SW480 (cell line): Measurements from ENCODE around the gene ENTR1.

ENCODE experiments used
- DNase-seq: peaks from one replicate; pipeline ENCODE4 v3.0.0-alpha.2; 2016; ENCODE audit warnings: low spot score

ENTR1 gene

GRCh38 chr9:136376457-136376856 lies 34.0 kb downstream of the ENTR1 start:
- DNase-seq = no peak

- DNase-seq = no peak
Observed at GRCh38 chr9:136375096-136375495, 35.3 kb downstream of the ENTR1 start.

DNA sequence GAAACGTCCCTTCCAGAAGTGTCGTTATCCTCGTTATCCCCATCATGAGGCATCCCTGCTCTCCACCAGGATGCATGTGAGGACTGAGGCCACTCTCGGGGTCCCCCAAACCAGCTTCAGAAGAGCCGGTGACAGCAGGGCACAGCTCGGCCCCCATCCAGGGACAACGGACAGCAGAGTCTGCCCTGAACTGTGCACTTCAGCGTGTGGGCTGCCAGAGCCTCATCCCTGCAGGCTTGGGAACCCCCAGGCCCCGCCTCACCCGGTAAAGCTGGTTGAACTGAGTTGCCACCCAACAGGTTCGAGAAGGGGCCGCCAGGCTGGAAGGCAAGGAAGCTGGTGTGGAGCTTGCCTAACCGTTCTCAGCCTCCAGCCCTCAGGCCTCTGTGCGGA lies 36.2 kb downstream of the ENTR1 start:
- no peak for DNase-seq

GRCh38 chr9:136373300-136374182 lies 36.9 kb downstream of the ENTR1 start, which contains the start of gene CARD9:
CARD9 (minus strand) TSS chr9:136373669; CDS start chr9:136372078, 1,591 bp downstream.
- DNase-seq = no peak

DNA sequence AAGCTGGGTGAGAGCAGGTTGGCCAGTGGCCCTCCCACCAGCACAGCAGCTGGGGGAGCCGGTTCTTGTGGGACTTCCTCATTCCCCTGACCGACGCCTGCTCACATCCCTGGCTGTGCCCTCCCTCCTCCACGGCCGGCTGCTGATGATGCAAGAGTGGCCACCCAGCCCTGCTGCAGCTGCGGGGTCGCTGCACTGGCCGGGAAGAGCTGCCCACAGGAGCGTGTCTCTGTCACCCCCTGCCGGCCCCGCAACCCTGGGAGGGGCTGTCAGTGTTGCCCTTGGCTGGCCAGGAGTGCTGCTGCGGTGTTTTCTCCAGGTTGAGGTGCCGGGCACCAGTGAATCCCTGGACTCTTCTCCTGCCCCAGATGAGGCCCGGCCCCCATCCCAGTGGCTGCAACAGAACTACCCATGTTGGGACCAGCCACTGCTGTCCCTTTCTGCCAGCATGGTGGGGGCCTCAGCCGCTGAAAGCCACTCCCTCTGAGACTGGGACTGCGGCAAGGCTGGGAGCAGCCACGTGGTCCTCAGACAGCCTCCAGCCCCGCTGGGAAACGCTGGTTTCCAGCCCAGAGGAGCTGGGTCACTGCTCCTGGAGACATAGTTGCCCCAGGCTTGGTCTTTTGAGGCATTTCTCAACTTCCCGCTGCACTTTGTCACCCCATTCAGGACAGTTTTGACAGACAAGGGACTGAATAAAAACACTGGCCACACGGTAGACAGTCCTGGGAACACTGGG lies 37.7 kb downstream of the ENTR1 start:
- DNase-seq = peak; percentile 66

DNA sequence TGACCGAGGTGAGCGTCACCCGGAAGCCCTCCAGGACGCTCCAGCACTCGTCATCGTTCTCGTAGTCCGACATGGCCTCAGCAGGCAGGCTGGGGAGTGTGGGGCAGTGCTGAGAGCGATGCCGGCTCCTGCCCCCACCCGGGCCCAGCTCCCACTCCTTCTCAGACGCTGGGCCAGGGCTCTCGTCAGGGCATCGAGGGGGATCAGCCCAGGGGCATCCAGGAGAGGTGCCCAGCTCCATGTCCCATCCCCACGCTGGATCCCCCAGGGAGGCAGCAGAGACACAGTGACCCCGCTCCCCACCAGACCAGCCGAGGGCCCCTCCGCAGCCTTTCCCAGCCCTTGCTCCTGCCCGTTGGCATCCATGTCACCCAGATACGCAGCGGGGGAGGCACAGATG lies 38.4 kb downstream of the ENTR1 start:
- no peak for DNase-seq

- DNase-seq = no peak
Observed at GRCh38 chr9:136371533-136371880, 38.9 kb downstream of the ENTR1 start.

DNA sequence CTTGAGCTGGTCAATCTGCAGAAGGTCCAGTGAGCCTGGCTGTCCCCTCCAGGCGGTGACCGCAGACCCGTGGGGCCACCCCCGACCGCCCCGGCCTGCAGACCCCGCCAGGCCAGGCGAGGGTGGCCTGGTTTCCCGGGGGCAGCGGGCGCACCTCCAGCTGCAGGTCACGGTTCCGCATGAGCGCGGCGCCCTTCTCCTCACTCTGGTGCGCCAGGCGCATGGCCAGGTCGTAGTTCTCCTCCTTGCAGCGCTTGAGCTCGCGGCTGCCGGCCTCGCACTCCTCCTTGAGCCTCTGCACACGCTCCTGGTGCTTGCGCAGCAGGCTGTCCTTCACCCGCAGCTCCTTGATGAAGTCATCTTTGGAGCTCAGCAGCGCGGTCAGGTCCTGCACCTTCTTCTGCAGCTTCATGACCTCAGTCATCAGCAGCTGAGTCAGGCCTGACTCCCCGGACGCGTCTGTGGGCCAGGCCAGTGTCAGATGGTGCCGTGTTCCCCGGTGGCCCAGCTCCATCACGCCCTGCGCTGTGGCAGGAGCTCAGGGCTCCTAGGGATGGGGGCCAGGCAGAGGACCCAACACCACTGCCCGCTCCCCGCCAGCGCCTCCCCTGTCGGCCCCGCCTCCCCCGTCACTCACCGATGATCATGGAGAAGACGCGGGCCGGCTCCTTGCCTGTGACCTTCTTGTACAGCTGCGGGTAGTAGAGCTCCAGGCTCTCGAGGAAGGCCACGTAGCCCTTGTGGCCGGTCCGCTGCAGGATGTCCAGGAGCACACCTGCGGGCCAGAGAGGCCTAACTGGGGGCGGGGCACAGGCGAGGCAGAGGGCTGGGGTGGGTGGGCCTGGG lies 39.5 kb downstream of the ENTR1 start:
- no peak for DNase-seq

DNA sequence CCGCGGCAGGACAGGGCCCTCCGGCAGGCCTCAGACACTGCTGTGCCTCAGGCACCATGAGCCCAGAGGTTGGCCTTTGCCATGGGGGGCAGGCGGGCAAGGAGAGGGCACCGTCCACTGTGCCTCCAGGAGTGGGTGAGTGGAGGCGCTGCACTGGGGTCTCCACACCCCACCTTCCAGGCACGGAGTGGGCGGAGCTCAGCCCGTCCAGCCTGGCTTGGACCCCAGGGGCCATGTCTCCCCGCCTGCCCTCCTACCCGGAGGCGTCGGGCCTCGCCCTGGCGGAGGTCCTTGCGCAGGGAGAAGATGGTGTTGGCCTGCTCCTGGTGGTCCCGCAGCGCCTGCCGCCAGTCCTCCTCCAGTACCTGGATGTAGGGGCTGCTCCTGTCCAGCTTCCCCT lies 40.4 kb downstream of the ENTR1 start:
- no peak for DNase-seq

DNA sequence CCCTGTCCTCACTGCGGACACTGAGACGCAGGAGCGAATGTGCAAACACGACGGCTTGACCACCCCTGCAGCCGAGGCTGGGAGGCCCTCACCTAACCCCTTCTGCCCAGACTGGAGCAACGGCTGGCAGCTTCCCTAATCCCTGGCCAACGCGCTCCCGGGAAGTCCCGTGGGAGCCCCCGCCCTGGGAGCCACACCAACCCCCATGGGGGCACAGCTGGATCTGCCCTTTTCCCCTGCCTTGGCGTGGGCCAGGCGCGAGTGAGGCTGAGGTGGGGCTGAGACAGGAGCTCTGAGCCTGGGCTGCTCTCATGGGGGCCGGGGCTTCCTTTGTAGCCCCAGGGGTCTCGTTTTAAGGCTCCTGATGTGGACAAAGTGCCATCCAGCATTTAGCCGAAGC lies 42.2 kb downstream of the ENTR1 start:
- no peak for DNase-seq

DNA sequence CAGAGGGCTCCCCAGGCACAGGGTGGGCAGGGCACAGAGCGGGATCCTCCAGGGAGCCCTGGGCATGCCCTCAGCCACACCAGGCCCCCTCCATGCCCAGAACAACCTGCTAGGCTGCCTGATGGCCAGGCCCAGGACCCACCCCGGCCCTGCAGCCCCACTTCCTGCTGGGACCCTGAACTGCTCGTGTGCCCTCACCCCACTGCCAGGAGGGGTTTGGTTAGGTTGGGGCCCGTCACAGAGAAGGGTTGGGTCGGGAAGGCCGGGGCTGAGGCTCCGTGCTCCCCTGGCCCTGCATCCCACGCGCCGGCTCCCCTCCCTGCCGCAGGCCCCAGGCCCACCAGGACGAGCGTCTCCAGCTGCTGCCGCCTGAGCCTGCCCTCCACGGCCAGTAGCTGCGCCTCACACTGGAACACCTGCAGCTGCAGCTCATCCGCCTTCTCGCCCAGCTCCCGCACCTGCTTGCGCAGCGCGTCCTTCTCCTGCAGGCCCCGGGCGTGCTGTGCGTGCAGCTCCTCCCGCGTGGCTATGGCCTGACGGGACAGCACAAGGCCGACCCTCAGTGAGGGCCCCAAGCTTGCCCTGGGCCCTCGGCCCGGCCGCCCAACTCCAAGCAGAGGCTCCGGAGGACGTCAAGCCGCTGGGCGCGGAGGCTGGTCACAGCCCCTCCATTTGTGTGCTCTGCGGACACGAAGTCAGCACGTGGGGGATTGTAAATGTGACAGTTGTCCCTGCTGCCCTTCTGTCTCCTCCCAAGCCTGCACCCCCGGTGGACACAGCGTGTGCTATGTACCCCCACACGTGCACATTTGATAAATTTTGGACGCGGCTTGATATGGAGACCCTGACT lies 42.9 kb downstream of the ENTR1 start:
- no peak for DNase-seq

- no peak for DNase-seq
Observed at GRCh38 chr9:136366826-136367225, 43.6 kb downstream of the ENTR1 start.

- no peak for DNase-seq
Observed at GRCh38 chr9:136365775-136366222, 44.6 kb downstream of the ENTR1 start.

DNA sequence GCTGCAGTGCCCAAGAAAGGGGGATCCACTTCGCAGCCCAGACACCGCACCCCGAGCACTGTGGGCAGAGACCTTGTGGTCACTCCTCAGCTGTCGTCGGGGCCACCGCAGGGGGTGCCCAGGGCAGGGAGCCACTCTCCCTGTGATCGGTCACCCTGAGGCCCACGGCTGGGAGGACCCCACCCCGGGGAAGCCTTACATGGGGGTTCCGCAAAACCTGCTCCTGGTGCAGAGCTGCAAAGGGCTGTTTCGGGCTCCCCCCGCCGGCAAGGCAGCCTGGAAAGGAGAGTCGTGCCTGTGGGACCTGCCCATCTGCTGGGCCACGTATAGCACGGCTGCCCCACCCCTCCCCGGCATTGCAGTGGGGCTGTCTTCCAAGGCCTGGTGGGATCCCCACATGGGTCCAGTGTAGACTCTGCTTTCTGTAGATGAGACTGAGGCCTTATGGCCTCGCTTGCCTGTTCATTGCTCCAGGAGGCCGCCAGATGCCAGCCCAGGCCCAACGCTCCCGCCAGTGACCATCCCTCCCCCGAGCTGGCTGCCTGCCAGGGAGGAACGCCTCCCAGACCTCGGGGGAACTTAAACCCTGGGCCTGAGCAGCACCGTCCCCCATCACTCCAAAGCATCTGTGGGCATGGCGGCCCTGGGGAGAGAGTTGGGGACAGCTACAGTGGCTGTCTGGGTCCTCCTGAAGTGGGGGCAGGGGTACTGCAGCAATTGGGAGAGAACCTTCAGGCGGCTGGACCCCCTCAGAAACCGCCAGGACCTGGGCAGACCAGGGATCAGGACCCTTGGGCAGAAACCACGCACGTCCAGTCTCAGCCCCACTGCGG lies 45.3 kb downstream of the ENTR1 start:
- DNase-seq = no peak

- no peak for DNase-seq
Observed at GRCh38 chr9:136363949-136364748, 46.3 kb downstream of the ENTR1 start.

DNA sequence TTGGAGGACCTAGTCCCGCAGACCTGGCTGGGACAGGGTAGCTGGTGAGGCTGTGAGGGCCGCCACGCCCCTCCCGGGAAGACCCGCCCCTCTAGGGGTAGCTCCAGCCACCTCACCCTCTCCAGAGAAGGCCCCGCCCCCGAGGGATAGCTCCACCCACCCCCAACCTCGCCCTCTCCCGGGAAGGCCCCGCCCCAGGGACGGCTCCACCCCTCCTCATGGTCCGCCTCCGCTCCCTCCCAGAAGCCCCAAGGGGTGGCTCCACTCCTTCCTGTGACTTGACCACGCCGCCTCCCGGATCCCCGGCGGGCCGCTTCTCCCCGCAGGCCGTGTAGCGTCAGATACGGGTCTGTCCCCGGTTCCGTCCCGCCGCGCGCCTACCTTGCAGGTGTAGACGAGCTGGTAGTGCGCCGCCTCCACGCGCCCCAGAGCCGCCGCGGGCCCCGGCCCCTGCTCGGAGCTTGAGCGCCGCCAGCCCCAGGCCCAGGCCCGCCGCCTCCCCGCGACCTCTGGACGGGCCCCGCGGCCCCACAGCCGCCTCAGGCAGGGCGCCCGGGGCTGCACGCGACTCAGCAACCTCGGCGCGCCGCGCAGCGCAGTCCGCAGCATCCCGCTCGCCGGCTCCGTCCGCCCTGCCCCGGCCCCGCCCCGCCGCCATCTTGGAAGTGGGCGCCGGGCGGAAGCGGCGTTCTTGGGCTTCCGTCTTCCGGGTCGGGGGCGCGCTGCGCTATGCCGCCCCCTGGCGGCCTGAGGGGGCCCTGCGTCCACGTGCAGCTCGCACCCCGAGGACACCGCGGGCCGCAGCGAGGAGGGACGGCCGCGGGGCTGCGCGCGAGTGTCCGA lies 47.1 kb downstream of the ENTR1 start, which contains the start of gene DNLZ:
Gene DNLZ, minus strand, starts transcription at position 639 of the 843 bp plus-strand sequence. Its CDS starts 30 bp downstream, at position 609.
- peak; percentile 91 for DNase-seq

DNA sequence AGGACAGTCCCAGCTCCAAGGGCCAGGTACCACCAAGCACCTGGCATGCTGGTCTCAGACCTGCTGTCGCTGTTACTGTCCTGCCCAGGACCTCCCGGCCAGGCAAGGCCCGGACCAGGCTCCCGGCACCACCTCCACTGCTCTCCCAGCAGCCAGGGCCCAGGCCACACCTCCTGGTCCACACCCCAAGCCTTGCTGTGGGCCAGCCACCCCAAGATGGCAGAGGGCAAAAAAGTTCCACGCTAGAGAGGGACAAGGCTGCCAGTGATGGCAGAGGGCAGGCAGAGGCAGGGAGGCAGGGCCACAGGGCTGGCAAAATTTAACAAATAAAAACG lies 48.0 kb downstream of the ENTR1 start:
- no peak for DNase-seq

GRCh38 chr9:136361754-136362449 lies 48.5 kb downstream of the ENTR1 start:
- no peak for DNase-seq
